ENCODE data around the gene ELOB. TPM values are rescaled to one million over a fixed set of nuclear protein-coding genes. Genes with fewer than 3 reads are reported as not detected.
A peak's percentile ranks its signal among the peaks of the same experiment; 100 is the strongest.

ELOB gene
- total RNA-seq, 1 donor from 2014 or later, result 311 TPM

- H3K4me3 ChIP-seq (ENCODE audit: low read depth, low read length), result peak overlapping the region; percentile 69
- DNase-seq (ENCODE audit: low read depth), result no peak
- no peak for TF ChIP-seq CTCF (conservative IDR thresholded peaks at IDR 0.05; ENCODE audit: low read depth, low read length)
Observed at GRCh38 chr16:2777903-2778629, 986 bp upstream of the ELOB start.

GRCh38 chr16:2776500-2777139 is 460 bp downstream of the ELOB start:
- TF ChIP-seq CTCF (conservative IDR thresholded peaks at IDR 0.05; ENCODE audit: low read depth, low read length), result no peak
- H3K4me3 ChIP-seq (ENCODE audit: low read depth, low read length), result peak overlapping the region; percentile 78
- no peak for DNase-seq (ENCODE audit: low read depth)

GRCh38 chr16:2775765-2776499 is 1.1 kb downstream of the ELOB start:
- peak overlapping the region; percentile 78 for H3K4me3 ChIP-seq (ENCODE audit: low read depth, low read length)
- DNase-seq (ENCODE audit: low read depth), result no peak
- TF ChIP-seq CTCF (conservative IDR thresholded peaks at IDR 0.05; ENCODE audit: low read depth, low read length), result no peak

GRCh38 chr16:2775131-2775716 is 1.9 kb downstream of the ELOB start:
- H3K4me3 ChIP-seq (ENCODE audit: low read depth, low read length), result no peak overlapping the region
- TF ChIP-seq CTCF (conservative IDR thresholded peaks at IDR 0.05; ENCODE audit: low read depth, low read length), result no peak
- no peak for DNase-seq (ENCODE audit: low read depth)

GRCh38 chr16:2774161-2774891 is 2.8 kb downstream of the ELOB start:
- no peak for DNase-seq (ENCODE audit: low read depth)
- no peak for TF ChIP-seq CTCF (conservative IDR thresholded peaks at IDR 0.05; ENCODE audit: low read depth, low read length)
- H3K4me3 ChIP-seq (ENCODE audit: low read depth, low read length), result no peak overlapping the region

GRCh38 chr16:2773188-2773968 is 3.7 kb downstream of the ELOB start:
- TF ChIP-seq CTCF (conservative IDR thresholded peaks at IDR 0.05; ENCODE audit: low read depth, low read length), result no peak
- DNase-seq (ENCODE audit: low read depth), result no peak
- no peak overlapping the region for H3K4me3 ChIP-seq (ENCODE audit: low read depth, low read length)

Measured in epithelial cell of proximal tubule (primary cell).